Renal cortical epithelial cell (primary cell): ENCODE data around the gene VPS26B. TPM values are rescaled to one million over a fixed set of nuclear protein-coding genes. Genes with fewer than 3 reads are reported as not detected.
"Not testable (repeated sequence)": the region's sequence is repeated elsewhere in the genome, so short reads cannot be mapped to it uniquely, and the experiment has no call there.

ENCODE experiments used
- DNase-seq: peaks from one replicate; pipeline ENCODE4 v3.0.0-alpha.2; 2011; ENCODE audit warnings: low read depth
- total RNA-seq: library from RNA; depleted of rRNA; stranded (reverse); fragments of >200 nt; gene quantifications from 2 replicates; pipeline ENCODE4 v1.2.3, GENCODE V29; 2014

The VPS26B gene
- 17.7 and 46.0 TPM in 2 replicates for total RNA-seq

GRCh38 chr11:134223836-134224709 lies at the start of gene VPS26B, which contains the start of gene NCAPD3:
VPS26B (plus strand) TSS chr11:134224671; CDS start chr11:134225123, 452 bp downstream.
NCAPD3 (minus strand) TSS chr11:134223967; CDS start chr11:134223926, 41 bp downstream.
- DNase-seq: peak; percentile 87

- no peak for DNase-seq
Observed at GRCh38 chr11:134176284-134176683, 48.2 kb upstream of the VPS26B start.

GRCh38 chr11:134178032-134178674 lies 46.3 kb upstream of the VPS26B start:
- DNase-seq: no peak

- DNase-seq: no peak
Observed at GRCh38 chr11:134181707-134182106, 42.8 kb upstream of the VPS26B start.

GRCh38 chr11:134188092-134188491 lies 36.4 kb upstream of the VPS26B start:
- DNase-seq: not testable (repeated sequence)

GRCh38 chr11:134196756-134197155 lies 27.7 kb upstream of the VPS26B start:
- no peak for DNase-seq

- DNase-seq: no peak
Observed at GRCh38 chr11:134199531-134199930, 24.9 kb upstream of the VPS26B start.

GRCh38 chr11:134200688-134201087 lies 23.8 kb upstream of the VPS26B start:
- no peak for DNase-seq

- DNase-seq: no peak
Observed at GRCh38 chr11:134202661-134203060, 21.8 kb upstream of the VPS26B start.

- no peak for DNase-seq
Observed at GRCh38 chr11:134205729-134206128, 18.7 kb upstream of the VPS26B start.

- no peak for DNase-seq
Observed at GRCh38 chr11:134206185-134206584, 18.3 kb upstream of the VPS26B start.

GRCh38 chr11:134207538-134208239 lies 16.8 kb upstream of the VPS26B start:
- no peak for DNase-seq

GRCh38 chr11:134215836-134216235 lies 8.6 kb upstream of the VPS26B start:
- no peak for DNase-seq

- DNase-seq: no peak
Observed at GRCh38 chr11:134216816-134217215, 7.7 kb upstream of the VPS26B start.

- no peak for DNase-seq
Observed at GRCh38 chr11:134223121-134223520, 1.4 kb upstream of the VPS26B start.

GRCh38 chr11:134224710-134225664 lies 516 bp downstream of the VPS26B start:
- no peak for DNase-seq

- DNase-seq: no peak
Observed at GRCh38 chr11:134226806-134227325, 2.4 kb downstream of the VPS26B start.

- peak; percentile 52 for DNase-seq
Observed at GRCh38 chr11:134228625-134229024, 4.2 kb downstream of the VPS26B start.

GRCh38 chr11:134229126-134229790 lies 4.8 kb downstream of the VPS26B start:
- DNase-seq: no peak

- no peak for DNase-seq
Observed at GRCh38 chr11:134230339-134230738, 5.9 kb downstream of the VPS26B start.
